ENCODE results near the gene OXT.
"Not testable (repeated sequence)": the region's sequence is repeated elsewhere in the genome, so short reads cannot be mapped to it uniquely, and the experiment has no call there.

The OXT gene

GRCh38 chr20:3109350-3110302, 38.2 kb downstream of the OXT start:
- in situ Hi-C loops (cut with MboI; ENCODE audit: low sequenced_read_pairs), result no loop called here

- in situ Hi-C loops (cut with MboI; ENCODE audit: low sequenced_read_pairs), result no loop called here
Measured at GRCh38 chr20:3111507-3111906, 40.1 kb downstream of the OXT start.

- in situ Hi-C loops (cut with MboI; ENCODE audit: low sequenced_read_pairs), result no loop called here
Measured at GRCh38 chr20:3111995-3112394, 40.6 kb downstream of the OXT start.

- in situ Hi-C loops (cut with MboI; ENCODE audit: low sequenced_read_pairs), result no loop called here
Measured at GRCh38 chr20:3115190-3116107, 44.0 kb downstream of the OXT start.

- in situ Hi-C loops (cut with MboI; ENCODE audit: low sequenced_read_pairs), result no loop called here
Measured at GRCh38 chr20:3116341-3116740, 44.9 kb downstream of the OXT start.

- in situ Hi-C loops (cut with MboI; ENCODE audit: low sequenced_read_pairs), result not testable (repeated sequence)
Measured at GRCh38 chr20:3117839-3118379, 46.5 kb downstream of the OXT start.

GRCh38 chr20:3119044-3119443, 47.6 kb downstream of the OXT start:
- in situ Hi-C loops (cut with MboI; ENCODE audit: low sequenced_read_pairs), result no loop called here

- in situ Hi-C loops (cut with MboI; ENCODE audit: low sequenced_read_pairs), result no loop called here
Measured at GRCh38 chr20:3121271-3121911, 50.0 kb downstream of the OXT start.
